Endothelial cell of umbilical vein (primary cell): ENCODE results near the gene ST6GALNAC3. TPM values are rescaled to one million over a fixed set of nuclear protein-coding genes. Genes with fewer than 3 reads are reported as not detected.

Source experiments
- BruUV-seq: library from RNA; stranded (reverse); fragments of 400-500 nt; replicated peaks from 2 replicates; lab custom pipeline; 2021; lab: Mats Ljungman, UMichigan
- CTCF ChIA-PET: fragments of 300-600, 350-600 bp; sonication (Branson Sonifier 250); formaldehyde crosslinking; loops from one replicate; lab custom pipeline; 2021; ENCODE audit warnings: antibody characterized with exemption, inconsistent platforms; lab: Charles Lee
- POLR2A ChIA-PET: fragments of 300-600, 350-600 bp; sonication (Branson Sonifier 250); formaldehyde crosslinking; loops from one replicate; lab custom pipeline; 2021; ENCODE audit warnings: antibody characterized with exemption, inconsistent platforms; lab: Charles Lee
- DNase-seq: peaks from one replicate; pipeline ENCODE4 v3.0.0-alpha.2; 2011; ENCODE audit warnings: low read depth, low spot score
- FAIRE-seq: peaks from 2 replicates; lab custom pipeline; 2011; peaks lifted over from hg19 to GRCh38; lab: Jason Lieb, UNC
- H2AFZ ChIP-seq: 2 replicates; pipeline ENCODE4 v1.6.0; 2012; ENCODE audit warnings: low read depth, low read length, control low read depth, inconsistent platforms
- H3K27ac ChIP-seq: 2 replicates; pipeline ENCODE4 v1.5.1; 2011; ENCODE audit warnings: low read depth, mild to moderate bottlenecking, control low read depth, low read length, moderate library complexity; ENCODE audit not compliant: insufficient read depth
- H3K27me3 ChIP-seq, 2 experiments: 2 replicates each; pipeline versions ENCODE4 v1.6.0 to v1.6.1; 2011; ENCODE audit warnings: low read length in 2 of 2, mixed read lengths in 1 of 2; ENCODE audit not compliant: control insufficient read depth in 2 of 2, insufficient read depth in 2 of 2
- H3K36me3 ChIP-seq, 2 experiments: 2 replicates in 1 of 2; 3 replicates in 1 of 2; pipeline ENCODE4 v1.5.1; 2011; ENCODE audit warnings: low read length in 2 of 2, mild to moderate bottlenecking in 1 of 2, moderate library complexity in 1 of 2; ENCODE audit not compliant: control insufficient read depth in 2 of 2, insufficient read depth in 2 of 2; ENCODE audit errors: extremely low read depth in 1 of 2
- H3K4me1 ChIP-seq: 3 replicates; pipeline ENCODE4 v1.5.1; 2011; ENCODE audit warnings: mild to moderate bottlenecking, low read length; ENCODE audit not compliant: control insufficient read depth, insufficient read depth; ENCODE audit errors: extremely low read depth
- H3K4me2 ChIP-seq: 2 replicates; pipeline ENCODE4 v1.6.1; 2011; ENCODE audit warnings: low read length, control low read depth, mixed read lengths; ENCODE audit not compliant: insufficient read depth
- H3K4me3 ChIP-seq, 3 experiments: fragments of 200-600 bp in 1 of 3; sonication (generic), shearing (Covaris generic) in 1 of 3; replicated peaks in 1 of 3; 2 replicates each; pipeline ENCODE4 v1.5.1; 2011 to 2016; ENCODE audit warnings: control low read depth in 3 of 3, low read length in 3 of 3, mild to moderate bottlenecking in 2 of 3, inconsistent platforms in 1 of 3, low read depth in 1 of 3, moderate library complexity in 1 of 3; ENCODE audit not compliant: insufficient read depth in 1 of 3
- H3K79me2 ChIP-seq: 2 replicates; pipeline ENCODE4 v1.6.0; 2012; ENCODE audit warnings: low read length, inconsistent platforms; ENCODE audit not compliant: control insufficient read depth, insufficient read depth
- H3K9ac ChIP-seq: replicated peaks from 2 replicates; pipeline ENCODE3; 2011; ENCODE audit warnings: low read length, control low read depth; ENCODE audit not compliant: insufficient read depth; ENCODE audit errors: extremely low read depth
- H3K9me1 ChIP-seq: replicated peaks from 3 replicates; pipeline ENCODE4 v1.6.0; 2011; ENCODE audit warnings: mild to moderate bottlenecking, low read length; ENCODE audit not compliant: control insufficient read depth, insufficient read depth; ENCODE audit errors: extremely low read depth
- H3K9me3 ChIP-seq: replicated peaks from 2 replicates; pipeline ENCODE4 v1.5.1; 2012; ENCODE audit warnings: low read length, inconsistent platforms; ENCODE audit not compliant: control insufficient read depth, insufficient read depth
- H4K20me1 ChIP-seq: replicated peaks from 2 replicates; pipeline ENCODE3; 2011; ENCODE audit warnings: mild to moderate bottlenecking, low read length; ENCODE audit not compliant: control insufficient read depth, insufficient read depth; ENCODE audit errors: extremely low read depth
- EZH2 ChIP-seq: IDR thresholded peaks from 2 replicates; pipeline ENCODE4 v1.6.1; 2012; ENCODE audit warnings: borderline replicate concordance, low read depth, mild to moderate bottlenecking, moderate library complexity, low read length, inconsistent platforms; ENCODE audit not compliant: severe bottlenecking
- FOS ChIP-seq: IDR thresholded peaks from 2 replicates; pipeline ENCODE4 v1.6.1; 2011; ENCODE audit warnings: mild to moderate bottlenecking, low read length, moderate library complexity, borderline replicate concordance; ENCODE audit not compliant: insufficient read depth
- GATA2 ChIP-seq: IDR thresholded peaks from 2 replicates; pipeline ENCODE4 v1.7.0; 2011; ENCODE audit warnings: low read depth, mild to moderate bottlenecking, moderate library complexity, mixed read lengths, low read length; ENCODE audit not compliant: insufficient read length, insufficient read depth
- JUN ChIP-seq: IDR thresholded peaks from 2 replicates; pipeline ENCODE4 v1.6.1; 2011; ENCODE audit warnings: borderline replicate concordance, low read depth; ENCODE audit not compliant: insufficient read length, insufficient read depth
- MAX ChIP-seq: IDR thresholded peaks from 2 replicates; pipeline ENCODE4 v1.6.1; 2011; ENCODE audit not compliant: insufficient read depth, insufficient read length
- MYC ChIP-seq: IDR thresholded peaks from one replicate; pipeline ENCODE4 v1.6.1; 2011; ENCODE audit warnings: mild to moderate bottlenecking, low read depth, low read length
- POLR2A ChIP-seq: IDR thresholded peaks from 2 replicates; pipeline ENCODE4 v1.6.1; 2012; ENCODE audit warnings: low read depth, mild to moderate bottlenecking, control low read depth, low read length
- POLR2AphosphoS5 ChIP-seq: IDR thresholded peaks from 2 replicates; pipeline ENCODE4 v1.6.1; 2012; ENCODE audit warnings: low read depth, mild to moderate bottlenecking, control low read depth, low read length, moderate library complexity; ENCODE audit not compliant: insufficient read depth
- dilution Hi-C: fragments of 300-500 bp; cut with MboI; formaldehyde crosslinking; loops from one replicate; pipeline ENCODE4 v1.15.0; 2019; ENCODE audit warnings: low sequenced_read_pairs; ENCODE audit not compliant: extremely low pct_ligation_motif_present
- intact Hi-C: fragments of 100-400 bp; cut with micrococcal nuclease; formaldehyde crosslinking; loops from one replicate; pipeline ENCODE4 v1.10.0; 2022
- polyA plus RNA-seq, 4 experiments: library from polyadenylated mRNA; depleted of rRNA in 3 of 4; stranded (reverse) in 3 of 4; unstranded in 1 of 4; fragments of >200 nt; gene quantifications; 2 replicates each; pipeline versions ENCODE4 v1.2.1 to v1.2.3, GENCODE V29; 2011 to 2012; ENCODE audit warnings: missing spikeins in 1 of 4
- total RNA-seq: library from RNA; stranded (reverse); gene quantifications from 2 replicates; pipeline ENCODE4 v1.2.3, GENCODE V29; 2021
- TF ChIP-seq, protein P1 (sequence below), 2 donors: IDR thresholded peaks; 1 replicate in 1 of 2; 2 replicates in 1 of 2; pipeline ENCODE4 v1.5.1; 2011; ENCODE audit warnings: low read length in 2 of 2, mild to moderate bottlenecking in 2 of 2, moderate library complexity in 2 of 2, control low read depth in 1 of 2, inconsistent platforms in 1 of 2, low read depth in 1 of 2; ENCODE audit not compliant: insufficient read depth in 1 of 2; ENCODE audit errors: extremely low read depth in 1 of 2

ST6GALNAC3 gene
- total and polyA plus RNA-seq, 2 donors (not counting 3 experiments of a cell fraction or from before 2014, with no cell fraction given): 7.6 to 48.3 TPM

- no peak for DNase-seq
- H3K27ac ChIP-seq: no peak overlapping the region
- no peaks in the 10 kb centered on the region for H3K4me1 ChIP-seq
- CTCF ChIA-PET: no interaction called here
- no peak overlapping the region for H2AFZ ChIP-seq
- dilution Hi-C loops: no loop called here
- BruUV-seq: no TSS peak
- H3K9me1 ChIP-seq: no peaks in the 10 kb centered on the region
- FAIRE-seq: no peak
- intact Hi-C loops: no loop called here
- no peak overlapping the region for H3K4me2 ChIP-seq
- no peak overlapping the region for H3K9ac ChIP-seq
- TF ChIP-seq JUN (no peak), FOS (no peak), POLR2A (no peak), POLR2AphosphoS5 (no peak), MAX (no peak), GATA2 (no peak), MYC (no peak), EZH2 (no peak)
- TF ChIP-seq, protein P1, sequence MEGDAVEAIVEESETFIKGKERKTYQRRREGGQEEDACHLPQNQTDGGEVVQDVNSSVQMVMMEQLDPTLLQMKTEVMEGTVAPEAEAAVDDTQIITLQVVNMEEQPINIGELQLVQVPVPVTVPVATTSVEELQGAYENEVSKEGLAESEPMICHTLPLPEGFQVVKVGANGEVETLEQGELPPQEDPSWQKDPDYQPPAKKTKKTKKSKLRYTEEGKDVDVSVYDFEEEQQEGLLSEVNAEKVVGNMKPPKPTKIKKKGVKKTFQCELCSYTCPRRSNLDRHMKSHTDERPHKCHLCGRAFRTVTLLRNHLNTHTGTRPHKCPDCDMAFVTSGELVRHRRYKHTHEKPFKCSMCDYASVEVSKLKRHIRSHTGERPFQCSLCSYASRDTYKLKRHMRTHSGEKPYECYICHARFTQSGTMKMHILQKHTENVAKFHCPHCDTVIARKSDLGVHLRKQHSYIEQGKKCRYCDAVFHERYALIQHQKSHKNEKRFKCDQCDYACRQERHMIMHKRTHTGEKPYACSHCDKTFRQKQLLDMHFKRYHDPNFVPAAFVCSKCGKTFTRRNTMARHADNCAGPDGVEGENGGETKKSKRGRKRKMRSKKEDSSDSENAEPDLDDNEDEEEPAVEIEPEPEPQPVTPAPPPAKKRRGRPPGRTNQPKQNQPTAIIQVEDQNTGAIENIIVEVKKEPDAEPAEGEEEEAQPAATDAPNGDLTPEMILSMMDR (IDR thresholded peaks at IDR 0.05; ENCODE audit: extremely low read depth in 1 of 2, insufficient read depth in 1 of 2, low read depth in 1 of 2, low read length in 2 of 2): no peak
- H3K79me2 ChIP-seq: no peaks in the 10 kb centered on the region
- H3K36me3 ChIP-seq: no peaks in the 10 kb centered on the region
- no peak overlapping the region for H3K4me3 ChIP-seq
- H4K20me1 ChIP-seq: no peaks in the 10 kb centered on the region
- H3K27me3 ChIP-seq: no peaks in the 10 kb centered on the region
- H3K9me3 ChIP-seq: no peaks in the 10 kb centered on the region
- POLR2A ChIA-PET: no interaction called here
These were observed 110.7 kb downstream of the ST6GALNAC3 start for GRCh38 chr1:76185207-76185606.
